OCI-LY1 (cell line): ENCODE data around the gene TPCN2.

ENCODE experiments used
- H2AFZ ChIP-seq: fragments of 200-600 bp; sonication (generic), shearing (Covaris generic); 2 replicates; pipeline ENCODE4 v1.6.0; 2014; ENCODE audit warnings: antibody characterized with exemption, mild to moderate bottlenecking, low read length
- H3F3A ChIP-seq: fragments of 200-600 bp; sonication (generic), shearing (Covaris generic); 2 replicates; pipeline ENCODE4 v1.6.0; 2014; ENCODE audit warnings: mild to moderate bottlenecking, antibody characterized with exemption, low read length, moderate library complexity; ENCODE audit not compliant: insufficient read depth
- H3K27ac ChIP-seq: fragments of 200-600 bp; sonication (generic); 2 replicates; pipeline ENCODE4 v1.5.1; 2014; ENCODE audit warnings: low read length, mixed run types, mild to moderate bottlenecking, low read depth; ENCODE audit not compliant: poor library complexity, severe bottlenecking
- H3K27me3 ChIP-seq: fragments of 200-600 bp; sonication (generic); 2 replicates; pipeline ENCODE4 v1.6.0; 2014; ENCODE audit warnings: antibody characterized with exemption, mild to moderate bottlenecking, low read length, moderate library complexity; ENCODE audit not compliant: insufficient read depth
- H3K36me3 ChIP-seq: fragments of 200-600 bp; sonication (generic); 2 replicates; pipeline ENCODE4 v1.6.1; 2014; ENCODE audit warnings: mild to moderate bottlenecking, antibody characterized with exemption, low read length, moderate library complexity, mixed read lengths; ENCODE audit not compliant: insufficient read depth
- H3K4me1 ChIP-seq: fragments of 200-600 bp; sonication (generic); 2 replicates; pipeline ENCODE4 v1.5.1; 2014; ENCODE audit warnings: mild to moderate bottlenecking, low read length, moderate library complexity; ENCODE audit not compliant: insufficient read depth, severe bottlenecking
- H3K4me2 ChIP-seq: fragments of 200-600 bp; sonication (generic), shearing (Covaris generic); 2 replicates; pipeline ENCODE4 v1.6.1; 2014; ENCODE audit warnings: low read length
- H3K4me3 ChIP-seq: fragments of 200-600 bp; sonication (generic); 2 replicates; pipeline ENCODE4 v1.5.1; 2014; ENCODE audit warnings: low read length, low read depth, mild to moderate bottlenecking, mixed read lengths; ENCODE audit not compliant: poor library complexity, severe bottlenecking
- H3K79me2 ChIP-seq: fragments of 200-600 bp; shearing (Covaris generic); 2 replicates; pipeline ENCODE4 v1.6.1; 2016; ENCODE audit warnings: mixed run types, low read length, mixed read lengths; ENCODE audit not compliant: insufficient read depth
- H3K9ac ChIP-seq: fragments of 200-600 bp; sonication (generic), shearing (Covaris generic); 2 replicates; pipeline ENCODE4 v1.6.1; 2014; ENCODE audit warnings: mild to moderate bottlenecking, low read length, mixed read lengths
- H3K9me2 ChIP-seq: fragments of 200-600 bp; sonication (generic), shearing (Covaris generic); 2 replicates; pipeline ENCODE4 v1.6.1; 2014; ENCODE audit warnings: low read depth, mild to moderate bottlenecking, low read length, mixed read lengths
- H3K9me3 ChIP-seq: fragments of 200-600 bp; shearing (Covaris generic); 2 replicates; pipeline ENCODE4 v1.6.1; 2014; ENCODE audit warnings: low read length, mixed read lengths
- H4K20me1 ChIP-seq: fragments of 200-600 bp; sonication (generic), shearing (Covaris generic); 2 replicates; pipeline ENCODE4 v1.6.0; 2016; ENCODE audit warnings: mild to moderate bottlenecking, low read length; ENCODE audit not compliant: insufficient read depth
- CTCF ChIP-seq: fragments of 200-600 bp; sonication (generic), shearing (Covaris generic); IDR thresholded peaks from 2 replicates; pipeline ENCODE4 v1.5.1; 2017; ENCODE audit warnings: mild to moderate bottlenecking, antibody characterized with exemption, low read length, moderate library complexity, mixed read lengths
- EZH2 ChIP-seq: fragments of 200-600 bp; sonication (generic), shearing (Covaris generic); IDR thresholded peaks from 2 replicates; pipeline ENCODE4 v1.8.0; 2017; ENCODE audit warnings: borderline replicate concordance, mixed run types, mild to moderate bottlenecking, antibody characterized with exemption, low read length, moderate library complexity, mixed read lengths

The TPCN2 gene

GRCh38 chr11:69141742-69142141 lies 93.0 kb downstream of the TPCN2 start:
- Histone ChIP-seq H3K4me1 (no peaks in the 10 kb centered on the region), H3K79me2 (no peaks in the 10 kb centered on the region), H3K27ac (no peak overlapping the region), H3K4me2 (no peak overlapping the region), H3K9ac (no peak overlapping the region), H3F3A (no peaks in the 10 kb centered on the region), H2AFZ (no peak overlapping the region), H3K9me3 (no peaks in the 10 kb centered on the region), H4K20me1 (no peaks in the 10 kb centered on the region), H3K9me2 (no peaks in the 10 kb centered on the region), H3K4me3 (no peak overlapping the region), H3K36me3 (no peaks in the 10 kb centered on the region), H3K27me3 (no peaks in the 10 kb centered on the region)
- TF ChIP-seq EZH2 (no peak), CTCF (no peak)

DNA sequence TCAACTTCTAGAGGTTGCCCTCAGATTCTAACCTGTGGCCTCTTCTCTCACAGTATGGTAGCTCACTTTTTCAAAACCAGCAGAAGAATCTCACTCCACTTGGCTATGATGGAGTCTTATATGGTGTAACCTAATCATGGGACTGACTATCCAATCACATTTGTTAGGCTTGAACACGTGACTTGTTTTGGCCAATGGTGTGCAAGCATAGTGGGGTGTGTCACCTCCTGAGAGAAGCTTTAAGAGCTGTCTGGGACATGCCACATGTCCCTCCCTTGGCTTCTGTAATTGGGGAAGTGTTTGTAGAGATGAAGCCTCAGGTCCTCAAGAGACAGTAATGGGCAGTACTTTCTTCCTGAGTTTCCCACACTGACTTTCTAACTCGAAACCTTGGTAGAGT lies 94.2 kb downstream of the TPCN2 start:
- Histone ChIP-seq H3K4me2 (no peak overlapping the region), H3K4me3 (no peak overlapping the region), H3F3A (no peaks in the 10 kb centered on the region), H3K9me2 (no peaks in the 10 kb centered on the region), H3K9me3 (no peaks in the 10 kb centered on the region), H3K4me1 (no peaks in the 10 kb centered on the region), H2AFZ (no peak overlapping the region), H3K27ac (no peak overlapping the region), H4K20me1 (no peaks in the 10 kb centered on the region), H3K79me2 (no peaks in the 10 kb centered on the region), H3K27me3 (no peaks in the 10 kb centered on the region), H3K36me3 (no peaks in the 10 kb centered on the region), H3K9ac (no peak overlapping the region)
- no peak for TF ChIP-seq CTCF
- no peak for TF ChIP-seq EZH2

DNA sequence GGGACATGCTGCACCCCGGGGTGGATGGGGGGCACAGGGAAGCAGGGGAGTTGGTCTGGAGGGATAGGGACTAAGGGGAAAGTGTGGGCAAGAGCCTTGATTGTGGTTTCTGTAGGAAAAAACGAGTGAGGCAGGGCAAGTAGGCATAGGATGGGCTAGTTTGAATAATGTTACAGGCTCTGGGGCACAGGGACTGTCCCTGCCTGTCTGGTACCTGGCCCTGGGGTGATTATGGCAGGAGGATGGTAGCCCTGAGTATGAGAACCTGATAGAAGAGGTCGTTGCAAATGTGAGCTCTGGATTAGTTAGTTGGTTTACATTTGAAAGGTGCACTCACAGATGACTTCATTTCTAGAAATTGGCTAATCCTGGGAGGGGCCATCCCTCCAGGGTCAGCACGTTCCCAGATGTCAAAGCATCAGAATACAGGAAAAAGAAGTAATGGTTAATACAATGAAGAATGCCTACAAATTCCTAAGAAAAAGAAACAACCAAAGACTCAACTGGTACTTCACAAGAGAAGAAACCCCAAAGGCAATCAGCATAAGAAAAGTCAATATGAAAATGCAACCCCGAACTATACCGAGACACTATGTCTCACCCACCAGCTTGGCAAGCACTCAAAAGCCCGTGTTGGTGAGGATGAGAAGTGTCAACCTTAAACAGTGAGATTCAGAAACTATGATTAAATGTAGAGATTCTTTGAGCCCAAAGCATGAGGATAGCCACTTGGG lies 95.8 kb downstream of the TPCN2 start:
- Histone ChIP-seq H3K9ac (no peak overlapping the region), H3K4me1 (no peaks in the 10 kb centered on the region), H3K4me3 (no peak overlapping the region), H3K36me3 (no peaks in the 10 kb centered on the region), H4K20me1 (no peaks in the 10 kb centered on the region), H3K4me2 (no peak overlapping the region), H3K27ac (no peak overlapping the region), H3K9me2 (no peaks in the 10 kb centered on the region), H3K79me2 (no peaks in the 10 kb centered on the region), H3K9me3 (no peaks in the 10 kb centered on the region), H2AFZ (no peak overlapping the region), H3F3A (no peaks in the 10 kb centered on the region), H3K27me3 (no peaks in the 10 kb centered on the region)
- TF ChIP-seq CTCF (no peak), EZH2 (no peak)
